C1 segment of cervical spinal cord (tissue), 14 donors: ENCODE data around the gene SHF.
A peak's percentile ranks its signal among the peaks of the same experiment; 100 is the strongest.

Source experiments
- DNase-seq, 14 donors: peaks; one replicate each; lab custom pipeline; 2025; lab: John Stamatoyannopoulos, UW

Gene SHF

GRCh38 chr15:45174069-45174468, 13.7 kb downstream of the SHF start:
- DNase-seq = no peak

- no peak for DNase-seq
Observed at GRCh38 chr15:45171912-45172311, 15.9 kb downstream of the SHF start.

- no peak for DNase-seq
Observed at GRCh38 chr15:45169608-45170480, 17.9 kb downstream of the SHF start.

GRCh38 chr15:45168751-45169551, 18.8 kb downstream of the SHF start:
- no peak for DNase-seq

- no peak for DNase-seq
Observed at GRCh38 chr15:45168286-45168685, 19.5 kb downstream of the SHF start.

GRCh38 chr15:45167631-45168205, 20.0 kb downstream of the SHF start:
- DNase-seq = peak in 1 of 14 donors; percentile 37

- DNase-seq = peak in 12 of 14 donors; percentile 63 to 90 (median 78)
Observed at GRCh38 chr15:45166834-45167630, 20.7 kb downstream of the SHF start.

GRCh38 chr15:45165536-45165935, 22.2 kb downstream of the SHF start:
- DNase-seq = peak in 2 of 14 donors; percentile 8 to 46

- no peak for DNase-seq
Observed at GRCh38 chr15:45164914-45165313, 22.9 kb downstream of the SHF start.

GRCh38 chr15:45163508-45163856, 24.3 kb downstream of the SHF start:
- DNase-seq = no peak

- DNase-seq = peak in 12 of 14 donors; percentile 38 to 83 (median 63)
Observed at GRCh38 chr15:45162771-45163507, 24.8 kb downstream of the SHF start.

GRCh38 chr15:45161666-45162065, 26.1 kb downstream of the SHF start:
- no peak for DNase-seq

GRCh38 chr15:45157974-45158373, 29.8 kb downstream of the SHF start:
- DNase-seq = peak in 8 of 14 donors; percentile 17 to 73 (median 38)

GRCh38 chr15:45156744-45157455, 30.9 kb downstream of the SHF start:
- peak in 1 of 14 donors; percentile 46 for DNase-seq

- no peak for DNase-seq
Observed at GRCh38 chr15:45155739-45156138, 32.0 kb downstream of the SHF start.

- DNase-seq = no peak
Observed at GRCh38 chr15:45151998-45152828, 35.6 kb downstream of the SHF start.

- DNase-seq = no peak
Observed at GRCh38 chr15:45150997-45151396, 36.8 kb downstream of the SHF start.

GRCh38 chr15:45150481-45150880, 37.3 kb downstream of the SHF start:
- no peak for DNase-seq

GRCh38 chr15:45149060-45149459, 38.7 kb downstream of the SHF start:
- DNase-seq = no peak
